ENCODE results near the gene DACT3. TPM values are rescaled to one million over a fixed set of nuclear protein-coding genes. Genes with fewer than 3 reads are reported as not detected.

DACT3 gene
- total and polyA plus RNA-seq, 2 of the 4 experiments (the other 2 are of a cell fraction), result 1.6 to 4.9 TPM

GRCh38 chr19:46609511-46610412, 51.2 kb downstream of the DACT3 start (continued):
- TF ChIP-seq USF2 (IDR thresholded peaks at IDR 0.05; ENCODE audit: low read depth, low read length), result no peak

- H3K27ac ChIP-seq (ENCODE audit: insufficient read depth, low read length), result no peak overlapping the region
- no peak overlapping the region for H4K91ac ChIP-seq (ENCODE audit: insufficient read depth, low read depth, low read length)
- no peak overlapping the region for H2AK9ac ChIP-seq (replicated peaks; ENCODE audit: low read depth, low read length, poor library complexity)
- ATAC-seq (ENCODE audit: low read depth) (no peak), DNase-seq (no peak)
- H3K56ac ChIP-seq (ENCODE audit: extremely low read depth, insufficient read depth, low read length), result no peak overlapping the region
- H3K9me3 ChIP-seq (ENCODE audit: control insufficient read depth, insufficient read depth, low read length), result no peaks in the 10 kb centered on the region
- in situ Hi-C loops (cut with MboI; ENCODE audit: low sequenced_read_pairs) (no loop called here), dilution Hi-C loops (cut with HindIII; ENCODE audit: low sequenced_read_pairs, unreplicated experiment) (no loop called here), intact Hi-C loops (cut with micrococcal nuclease) (no loop called here)
- no peak overlapping the region for H3K18ac ChIP-seq (ENCODE audit: low read depth, low read length)
- H2AFZ ChIP-seq (replicated peaks; ENCODE audit: low read length, poor library complexity), result no peak overlapping the region
- H4K5ac ChIP-seq (ENCODE audit: low read depth, low read length), result no peak overlapping the region
- peaks cover 3 to 55% of the 10 kb centered on the region in 2 experiments; a peak in 3 of 4 replicates for H3K79me1 ChIP-seq (ENCODE audit: low read depth in 1 of 2, low read length in 2 of 2)
- H3K9me1 ChIP-seq (ENCODE audit: insufficient read depth, low read length), result no peaks in the 10 kb centered on the region
- CTCF ChIA-PET, result no interaction called here
- H2AK5ac ChIP-seq (ENCODE audit: low read depth, low read length), result no peak overlapping the region
- no TSS peak for BruUV-seq (replicated peaks)
- H2BK120ac ChIP-seq (ENCODE audit: low read depth, low read length), result no peak overlapping the region
- no peak overlapping the region for H2BK5ac ChIP-seq (ENCODE audit: low read depth, low read length, poor library complexity, severe bottlenecking)
- WGBS, 2 experiments (ENCODE audit: extremely low coverage in 2 of 2, insufficient read length in 1 of 2), result 82% methylated on average over 10 of the region's 27 CpGs; no CpG with 5 or more reads in 1 of the 2 experiments
- no peak overlapping the region for H3K4me3 ChIP-seq (ENCODE audit: insufficient read depth, low read depth, low read length)
- peaks cover 51% of the 10 kb centered on the region for H4K20me1 ChIP-seq (ENCODE audit: insufficient read depth, low read length)
- H2BK15ac ChIP-seq (ENCODE audit: low read depth, low read length), result no peak overlapping the region
- no peak overlapping the region for H3K4me2 ChIP-seq (ENCODE audit: low read depth, low read length)
- peaks cover 5% of the 10 kb centered on the region for H3K4me1 ChIP-seq (ENCODE audit: control insufficient read depth, insufficient read depth, low read length)
- H4K8ac ChIP-seq (ENCODE audit: low read depth in 2 of 2, low read length in 2 of 2), result no peak overlapping the region
- POLR2A ChIA-PET (ENCODE audit: unreplicated experiment), result no interaction called here
- peaks cover 55% of the 10 kb centered on the region for H3K36me3 ChIP-seq (ENCODE audit: control insufficient read depth, insufficient read depth, low read length)
- H3K27me3 ChIP-seq (ENCODE audit: control insufficient read depth, insufficient read depth, low read length), result no peaks in the 10 kb centered on the region
- no peak overlapping the region for H3K23ac ChIP-seq (ENCODE audit: low read depth, low read length)
- no peak overlapping the region for H3K14ac ChIP-seq (replicated peaks; ENCODE audit: low read depth, low read length)
- H3K4ac ChIP-seq (ENCODE audit: low read depth, low read length), result no peak overlapping the region
- no peak overlapping the region for H3K9ac ChIP-seq (ENCODE audit: low read depth, low read length)
- no peak overlapping the region for H2BK20ac ChIP-seq (ENCODE audit: low read depth, low read length)
- TF ChIP-seq RAD21 (IDR thresholded peaks at IDR 0.05; ENCODE audit: low read length) (no peak), MAZ (IDR thresholded peaks at IDR 0.05; ENCODE audit: borderline replicate concordance, low read depth, low read length) (no peak), NFE2L2 (IDR thresholded peaks at IDR 0.05; ENCODE audit: low read depth, low read length) (no peak), RCOR1 (IDR thresholded peaks at IDR 0.05; ENCODE audit: insufficient replicate concordance, low read length) (no peak), POLR2A (IDR thresholded peaks at IDR 0.05; ENCODE audit: low read depth, low read length) (no peak), ELK1 (IDR thresholded peaks at IDR 0.05; ENCODE audit: borderline replicate concordance, low read depth, low read length) (no peak), SMC3 (IDR thresholded peaks at IDR 0.05; ENCODE audit: low read depth, low read length) (no peak), FOS (IDR thresholded peaks at IDR 0.05; ENCODE audit: low read depth, low read length) (no peak), MAFK (IDR thresholded peaks at IDR 0.05; ENCODE audit: low read depth, low read length) (no peak)
- TF ChIP-seq, protein P1, sequence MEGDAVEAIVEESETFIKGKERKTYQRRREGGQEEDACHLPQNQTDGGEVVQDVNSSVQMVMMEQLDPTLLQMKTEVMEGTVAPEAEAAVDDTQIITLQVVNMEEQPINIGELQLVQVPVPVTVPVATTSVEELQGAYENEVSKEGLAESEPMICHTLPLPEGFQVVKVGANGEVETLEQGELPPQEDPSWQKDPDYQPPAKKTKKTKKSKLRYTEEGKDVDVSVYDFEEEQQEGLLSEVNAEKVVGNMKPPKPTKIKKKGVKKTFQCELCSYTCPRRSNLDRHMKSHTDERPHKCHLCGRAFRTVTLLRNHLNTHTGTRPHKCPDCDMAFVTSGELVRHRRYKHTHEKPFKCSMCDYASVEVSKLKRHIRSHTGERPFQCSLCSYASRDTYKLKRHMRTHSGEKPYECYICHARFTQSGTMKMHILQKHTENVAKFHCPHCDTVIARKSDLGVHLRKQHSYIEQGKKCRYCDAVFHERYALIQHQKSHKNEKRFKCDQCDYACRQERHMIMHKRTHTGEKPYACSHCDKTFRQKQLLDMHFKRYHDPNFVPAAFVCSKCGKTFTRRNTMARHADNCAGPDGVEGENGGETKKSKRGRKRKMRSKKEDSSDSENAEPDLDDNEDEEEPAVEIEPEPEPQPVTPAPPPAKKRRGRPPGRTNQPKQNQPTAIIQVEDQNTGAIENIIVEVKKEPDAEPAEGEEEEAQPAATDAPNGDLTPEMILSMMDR (conservative IDR thresholded peaks at IDR 0.05; ENCODE audit: low read depth, low read length), result no peak
These were observed 52.2 kb downstream of the DACT3 start for GRCh38 chr19:46608581-46609345.
